K562 (cell line): ENCODE measurements around the gene LACTBL1. TPM values are rescaled to one million over a fixed set of nuclear protein-coding genes. Genes with fewer than 3 reads are reported as not detected.
A peak's percentile ranks its signal among the peaks of the same experiment; 100 is the strongest.

ENCODE experiments used
- ATAC-seq: fragments of 200-7000 bp; cut with Tn5 transposase; 3 replicates; pipeline ENCODE4 v1.9.1; 2020; ENCODE audit warnings: moderate library complexity
- BruUV-seq: library from RNA; stranded (reverse); fragments of 400-500 nt; replicated peaks from 2 replicates; lab custom pipeline; 2021; lab: Mats Ljungman, UMichigan
- CTCF ChIA-PET: fragments of 300-600 bp; formaldehyde crosslinking; extraction: SDS; loops from one replicate; lab custom pipeline; 2021; ENCODE audit warnings: low intra/inter-chr PET ratio; lab: Yijun Ruan, JAX
- POLR2A ChIA-PET: fragments of 300-600, 350-650 bp; sonication (Branson Sonifier 250); formaldehyde crosslinking; extraction: SDS; loops from one replicate; lab custom pipeline; 2021; ENCODE audit warnings: antibody characterized with exemption, inconsistent platforms; lab: Yijun Ruan, JAX
- DNase-seq, 4 experiments: peaks; one replicate each; pipeline versions ENCODE4 v3.0.0 to v3.0.0-alpha.2; 2011 to 2018; ENCODE audit warnings: low spot score in 3 of 4, mixed read lengths in 3 of 4; ENCODE audit errors: extremely low read depth in 1 of 4
- FAIRE-seq: peaks from 2 replicates; lab custom pipeline; 2011; peaks lifted over from hg19 to GRCh38; lab: Jason Lieb, UNC
- H2AFZ ChIP-seq: 2 replicates; pipeline ENCODE4 v1.6.0; 2011; ENCODE audit warnings: low read depth, low read length, control low read depth, inconsistent platforms
- H3K27ac ChIP-seq: fragments of 200-600 bp; 3 replicates; pipeline ENCODE4 v1.8.0; 2011; ENCODE audit warnings: low read depth, mild to moderate bottlenecking, control low read depth, inconsistent platforms, low read length, moderate library complexity, mixed read lengths; ENCODE audit errors: extremely low read depth
- H3K27me3 ChIP-seq, 2 experiments: fragments of 300-600 bp in 1 of 2; 2 replicates in 1 of 2; 3 replicates in 1 of 2; pipeline versions ENCODE4 v1.6.0 to v1.8.0; 2011; ENCODE audit warnings: inconsistent platforms in 2 of 2, low read length in 2 of 2, mild to moderate bottlenecking in 1 of 2, mixed read lengths in 1 of 2, moderate library complexity in 1 of 2; ENCODE audit not compliant: control insufficient read depth in 2 of 2, insufficient read depth in 2 of 2
- H3K36me3 ChIP-seq: fragments of 300-600 bp; 3 replicates; pipeline ENCODE4 v1.8.0; 2011; ENCODE audit warnings: mild to moderate bottlenecking, low read length, inconsistent platforms; ENCODE audit not compliant: control insufficient read depth, insufficient read depth
- H3K4me1 ChIP-seq, 2 experiments: fragments of 200-600 bp in 1 of 2; replicated peaks in 1 of 2; 2 replicates in 1 of 2; 3 replicates in 1 of 2; pipeline versions ENCODE4 v1.5.1 to v1.8.0; 2011; ENCODE audit warnings: inconsistent platforms in 2 of 2, low read length in 2 of 2, mild to moderate bottlenecking in 1 of 2, mixed read lengths in 1 of 2, moderate library complexity in 1 of 2; ENCODE audit not compliant: control insufficient read depth in 2 of 2, insufficient read depth in 2 of 2
- H3K4me2 ChIP-seq: 2 replicates; pipeline ENCODE4 v1.6.1; 2011; ENCODE audit warnings: low read length, control low read depth, inconsistent platforms, mixed read lengths; ENCODE audit not compliant: insufficient read depth
- H3K4me3 ChIP-seq: fragments of 200-600 bp; sonication (generic), shearing (Covaris generic); 2 replicates; pipeline ENCODE4 v1.5.1; 2016; ENCODE audit warnings: control low read depth, inconsistent platforms
- H3K79me2 ChIP-seq: fragments of 200-600 bp; 3 replicates; pipeline ENCODE4 v1.8.0; 2011; ENCODE audit warnings: low read length, inconsistent platforms; ENCODE audit not compliant: control insufficient read depth, insufficient read depth
- H3K9ac ChIP-seq, 2 experiments: 2 replicates each; pipeline versions ENCODE4 v1.6.0 to v1.6.1; 2011; ENCODE audit warnings: low read depth in 2 of 2, low read length in 2 of 2, control low read depth in 1 of 2, inconsistent platforms in 1 of 2, mild to moderate bottlenecking in 1 of 2, mixed read lengths in 1 of 2; ENCODE audit not compliant: insufficient read depth in 1 of 2
- H3K9me1 ChIP-seq: one replicate; pipeline ENCODE4 v1.6.0; 2011; ENCODE audit warnings: inconsistent platforms, mild to moderate bottlenecking, low read length, moderate library complexity; ENCODE audit not compliant: control insufficient read depth, insufficient read depth
- H3K9me3 ChIP-seq: replicated peaks from 2 replicates; pipeline ENCODE4 v1.5.1; 2011; ENCODE audit warnings: low read depth, low read length, inconsistent platforms; ENCODE audit not compliant: control insufficient read depth, insufficient read depth
- H4K20me1 ChIP-seq: replicated peaks from 2 replicates; pipeline ENCODE4 v1.6.1; 2011; ENCODE audit warnings: low read length, inconsistent platforms, mixed read lengths; ENCODE audit not compliant: control insufficient read depth, insufficient read depth
- CBX2 ChIP-seq: fragments of 200-600 bp; sonication (generic); IDR thresholded peaks from one replicate; pipeline ENCODE4 v1.6.1; 2012; ENCODE audit warnings: mild to moderate bottlenecking, low read length, inconsistent platforms; ENCODE audit not compliant: insufficient read depth, poor library complexity, severe bottlenecking
- CREB3L1 ChIP-seq: fragments of 450-650 bp; IDR thresholded peaks from 2 replicates; pipeline ENCODE4 v1.6.1; 2014; ENCODE audit warnings: low read depth, mild to moderate bottlenecking, moderate library complexity, borderline replicate concordance
- FUS ChIP-seq: fragments of 200-400 bp; formaldehyde crosslinking; optimal IDR thresholded peaks from 2 replicates; pipeline ENCODE3; 2017; ENCODE audit warnings: low read depth, low read length
- HLTF ChIP-seq: fragments of 450-650 bp; IDR thresholded peaks from 2 replicates; pipeline ENCODE4 v1.6.1; 2016
- LEF1 ChIP-seq: fragments of 450-650 bp; IDR thresholded peaks from 2 replicates; pipeline ENCODE4 v1.6.1; 2016; ENCODE audit warnings: mild to moderate bottlenecking
- NFATC3 ChIP-seq: fragments of 450-650 bp; IDR thresholded peaks from 2 replicates; pipeline ENCODE4 v1.6.1; 2017; ENCODE audit warnings: mild to moderate bottlenecking
- POLR2H ChIP-seq: IDR thresholded peaks from 2 replicates; pipeline ENCODE4 v1.6.1; 2016; ENCODE audit warnings: missing genetic modification characterization, low read depth, mild to moderate bottlenecking, control low read depth, missing compliant biosample characterization, moderate library complexity
- PRPF4 ChIP-seq: fragments of 200-400 bp; formaldehyde crosslinking; IDR thresholded peaks from one replicate; pipeline ENCODE4 v1.6.1; 2017; ENCODE audit warnings: low read length, low read depth, mild to moderate bottlenecking; ENCODE audit not compliant: insufficient read depth, poor library complexity, severe bottlenecking
- RCOR1 ChIP-seq, 2 experiments: IDR thresholded peaks; 2 replicates each; pipeline ENCODE4 v1.6.1; 2012; ENCODE audit warnings: low read depth in 2 of 2, low read length in 2 of 2, borderline replicate concordance in 1 of 2, improper control_type of control experiment in 1 of 2
- SAFB ChIP-seq: fragments of 200-400 bp; formaldehyde crosslinking; IDR thresholded peaks from 2 replicates; pipeline ENCODE4 v1.6.1; 2017; ENCODE audit warnings: low read depth, low read length, borderline replicate concordance
- SETDB1 ChIP-seq: IDR thresholded peaks from one replicate; pipeline ENCODE4 v1.6.1; 2012; ENCODE audit warnings: low read length, control low read depth, inconsistent platforms
- ZBED1 ChIP-seq: IDR thresholded peaks from 2 replicates; pipeline ENCODE4 v1.6.1; 2014
- ZBTB9 ChIP-seq: fragments of 450-650 bp; formaldehyde crosslinking; IDR thresholded peaks from 2 replicates; pipeline ENCODE4 v1.4.0; 2020; ENCODE audit warnings: mild to moderate bottlenecking, moderate library complexity
- ZKSCAN1 ChIP-seq: fragments of 150-350 bp; IDR thresholded peaks from 2 replicates; pipeline ENCODE4 v1.6.1; 2016; ENCODE audit warnings: low read depth, low read length
- ZNF134 ChIP-seq: fragments of 250-450 bp; sonication (Bioruptor Pico); conservative IDR thresholded peaks from 2 replicates; pipeline ENCODE4 v1.4.0; 2020
- ZNF197 ChIP-seq: fragments of 200-800 bp; sonication (Bioruptor generic); IDR thresholded peaks from 2 replicates; pipeline ENCODE4 v1.6.1; 2016; ENCODE audit warnings: low read depth, missing genetic modification characterization, missing compliant biosample characterization
- WGBS: fragments of 100-300 bp; shearing (Covaris generic); methylation state at CpG from one replicate; pipeline ENCODE4 v1.1.6; 2016; ENCODE audit warnings: low coverage, mixed read lengths; ENCODE audit not compliant: insufficient coverage; ENCODE audit errors: missing lambda C conversion rate; 5-methylcytosine and 5-hydroxymethylcytosine counted together
- in situ Hi-C: fragments of 300-500 bp; cut with MboI; formaldehyde crosslinking; loops from 4 replicates; pipeline ENCODE4 v1.15.0; 2018; ENCODE audit warnings: inconsistent platforms, mixed read lengths
- intact Hi-C: fragments of 100-400 bp; cut with micrococcal nuclease; formaldehyde crosslinking; loops from 2 replicates; pipeline ENCODE4 v1.14.2; 2022
- polyA plus RNA-seq, 8 experiments: library from polyadenylated mRNA; depleted of rRNA in 4 of 8; stranded (reverse) in 5 of 8; unstranded in 3 of 8; fragments of >200 nt; fragmentation: Nextera tagmentation in 2 of 8; fragmentation: Illumina TruSeq in 1 of 8; extraction: Ambion mirVana in 2 of 8; extraction: Trizol in 1 of 8; gene quantifications; 2 replicates each; pipeline versions ENCODE4 v1.2.1 to v1.2.3, GENCODE V29; 2011 to 2014; ENCODE audit warnings: inconsistent platforms in 1 of 8, missing spikeins in 1 of 8
- total RNA-seq, 7 experiments: library from RNA; depleted of rRNA in 6 of 7; stranded (reverse); fragments of >200 nt in 6 of 7; fragmentation: Illumina TruSeq in 2 of 7; extraction: Trizol in 2 of 7; gene quantifications; 2 replicates each; pipeline versions ENCODE4 v1.2.1 to v1.2.3, GENCODE V29; 2011 to 2021; ENCODE audit warnings: low replicate concordance in 1 of 7
- TF ChIP-seq, protein P1 (sequence below), 3 experiments: fragments of 200-800 bp in 1 of 3; sonication (Bioruptor generic) in 1 of 3; sonication (generic) in 1 of 3; formaldehyde crosslinking in 1 of 3; IDR thresholded peaks; 2 replicates each; pipeline versions ENCODE4 v1.6.1 to v1.8.0; 2016 to 2022; ENCODE audit warnings: mild to moderate bottlenecking in 2 of 3, missing compliant biosample characterization in 2 of 3, missing genetic modification characterization in 2 of 3, missing genetic modification reagents in 1 of 3

Gene LACTBL1
- total and polyA plus RNA-seq, 9 of the 15 experiments (the other 6 are each of a cell fraction or from before 2014, with no cell fraction given) = not detected

- Histone ChIP-seq H3K9me1 (no peaks in the 10 kb centered on the region), H4K20me1 (0 out of 2 replicates have a peak, but pooled peaks cover 3% of the 10 kb centered on the region), H3K79me2 (peaks cover 54% of the 10 kb centered on the region), H3K4me1 (peaks cover 7 to 8% of the 10 kb centered on the region in 2 experiments; a peak in 4 of 5 replicates), H3K9ac (peak within 1 kb of the TSS; percentile 98 to 99), H2AFZ (peak within 1 kb of the TSS; percentile 100), H3K9me3 (peaks cover 14% of the 10 kb centered on the region; the same call in 1 of the 2 replicates), H3K27ac (peak within 1 kb of the TSS; percentile 91), H3K27me3 (no peaks in the 10 kb centered on the region), H3K4me3 (peak within 1 kb of the TSS; percentile 94), H3K4me2 (peak within 1 kb of the TSS; percentile 96), H3K36me3 (peaks cover 13% of the 10 kb centered on the region; the same call in 2 of the 3 replicates)
- peak; percentile 96 for FAIRE-seq
- peak; percentile 97 for ATAC-seq
- 1% methylated on average over 74 of the region's 85 CpGs for WGBS
- intact Hi-C loops = no loop called here
- ChIA-PET POLR2A (interaction anchor here (0.5 to 2.9 kb wide), 17 partner anchors 8 to 652 kb away, joined by 3 to 22 read pairs (median 3); partner anchors contain the start of gene HNRNPR), CTCF (interaction anchor here (0.9 kb wide), 1 partner anchor 42 kb away, joined by 3 read pairs; no protein-coding TSS in a partner anchor)
- DNase-seq = peak; percentile 92 to 100 (median 94)
- in situ Hi-C loops = no loop called here
- BruUV-seq = no TSS peak
- TF ChIP-seq LEF1 = peak; percentile 90
- TF ChIP-seq PRPF4 = peak; percentile 81
- TF ChIP-seq SAFB = peak; percentile 92
- TF ChIP-seq CBX2 = no peak
- TF ChIP-seq SETDB1 = peak; percentile 94
- TF ChIP-seq NFATC3 = 0 out of 2 replicates have a peak, but pooled peaks have one; percentile 38
- TF ChIP-seq ZNF134 (CRISPR knock-in tag) = no peak
- 0 out of 2 replicates have a peak, but pooled peaks have one; percentile 68 for TF ChIP-seq ZBED1
- 0 out of 2 replicates have a peak, but pooled peaks have one; percentile 38 for TF ChIP-seq ZNF197
- 0 out of 2 replicates have a peak, but pooled peaks have one; percentile 20 for TF ChIP-seq HLTF
- TF ChIP-seq FUS = peak; percentile 92
- peak; percentile 96 for TF ChIP-seq POLR2H (tag)
- TF ChIP-seq ZKSCAN1 = peak; percentile 82; the same call in 1 of the 2 replicates
- TF ChIP-seq CREB3L1 = peak; percentile 97
- peak in 1 of 2 experiments; percentile 82; a peak in 2 of 4 replicates for TF ChIP-seq RCOR1 (IDR thresholded peaks at IDR 0.05; ENCODE audit: borderline replicate concordance in 1 of 2, low read depth in 2 of 2, low read length in 2 of 2)
- TF ChIP-seq, protein P1, sequence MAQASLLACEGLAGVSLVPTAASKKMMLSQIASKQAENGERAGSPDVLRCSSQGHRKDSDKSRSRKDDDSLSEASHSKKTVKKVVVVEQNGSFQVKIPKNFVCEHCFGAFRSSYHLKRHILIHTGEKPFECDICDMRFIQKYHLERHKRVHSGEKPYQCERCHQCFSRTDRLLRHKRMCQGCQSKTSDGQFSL (CRISPR knock-in tag; IDR thresholded peaks at IDR 0.05) = peak; percentile 79
- TF ChIP-seq, protein P1 (tag; IDR thresholded peaks at IDR 0.05) = no peak
- TF ChIP-seq ZBTB9 (CRISPR knock-in tag) = no peak; the same call in 1 of the 2 replicates
These were observed 46.6 kb upstream of the LACTBL1 start, which contains the start of gene KDM1A for GRCh38 chr1:23019094-23019862. TSS of gene KDM1A (plus strand) at chr1:23019468. CDS start at chr1:23019597, 129 bp downstream.
